Peyer's patch (tissue), 4 donors: Measurements from ENCODE around the gene COL20A1. TPM values are rescaled to one million over a fixed set of nuclear protein-coding genes. Genes with fewer than 3 reads are reported as not detected.
"Not testable (repeated sequence)": the region's sequence is repeated elsewhere in the genome, so short reads cannot be mapped to it uniquely, and the experiment has no call there.

Source experiments
- DNase-seq, 3 donors: peaks; one replicate each; pipeline ENCODE4 v3.0.0-alpha.2; 2017 to 2019
- H3K27ac ChIP-seq, 4 donors: fragments of 200-600 bp; sonication (generic); one replicate each; pipeline ENCODE4 v1.5.1; 2016 to 2019
- H3K27me3 ChIP-seq, 2 donors: fragments of 200-600 bp; sonication (generic); one replicate each; pipeline ENCODE4 v1.5.1; 2019
- H3K36me3 ChIP-seq, 3 donors: fragments of 200-600 bp; sonication (generic); one replicate each; pipeline ENCODE4 v1.5.1; 2016 to 2019
- H3K4me1 ChIP-seq, 4 donors: fragments of 200-600 bp; sonication (generic); one replicate each; pipeline ENCODE4 v1.5.1; 2016 to 2019
- H3K4me3 ChIP-seq, 4 donors: fragments of 200-600 bp; sonication (generic); 1 replicate in 3 of 4; 2 replicates in 1 of 4; pipeline ENCODE4 v1.5.1; 2016 to 2019; ENCODE audit warnings: mild to moderate bottlenecking in 1 of 4
- H3K9me3 ChIP-seq, 4 donors: fragments of 200-600 bp; sonication (generic); one replicate each; pipeline ENCODE4 v1.5.1; 2016 to 2019; ENCODE audit warnings: mild to moderate bottlenecking in 1 of 4
- POLR2A ChIP-seq, 2 donors: fragments of 450-650 bp; IDR thresholded peaks; one replicate each; pipeline ENCODE4 v1.5.1; 2017; ENCODE audit warnings: antibody characterized with exemption in 2 of 2, mild to moderate bottlenecking in 2 of 2, moderate library complexity in 2 of 2
- total RNA-seq, 4 donors: library from RNA; depleted of rRNA; stranded (reverse); fragments of >200 nt; gene quantifications; one replicate each; pipeline ENCODE4 v1.1.0, GENCODE V29; 2016
- TF ChIP-seq, protein P1 (sequence below), 6 experiments: fragments of 450-650 bp in 4 of 6; fragments of 200-600 bp in 2 of 6; sonication (generic) in 1 of 6; IDR thresholded peaks; one replicate each; pipeline ENCODE4 v1.5.1; 2017 to 2019; ENCODE audit warnings: antibody characterized with exemption in 6 of 6, mild to moderate bottlenecking in 3 of 6, moderate library complexity in 1 of 6

COL20A1 gene
- total RNA-seq, 4 donors from 2014 or later, result not detected

DNA sequence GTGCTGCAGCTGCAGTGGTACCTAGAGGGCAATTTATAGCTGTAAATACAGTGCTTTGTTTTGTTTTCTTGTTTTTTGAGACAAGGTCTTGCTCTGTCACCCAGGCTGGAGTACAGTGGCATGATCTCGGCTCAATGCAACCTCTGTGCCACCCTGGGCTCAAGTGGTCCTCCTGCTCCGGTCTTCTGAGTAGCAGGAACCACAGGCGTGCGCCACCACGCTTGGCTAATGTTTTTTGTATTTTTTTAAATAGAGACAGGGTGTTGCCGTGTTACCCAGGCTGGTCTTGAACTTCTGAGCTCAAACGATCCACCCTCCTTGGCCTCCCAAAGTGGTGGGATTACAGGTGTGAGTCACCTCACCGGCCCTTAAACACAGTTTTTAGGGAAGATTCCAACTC, 41.4 kb downstream of the COL20A1 start:
- no peaks in the 10 kb centered on the region for H3K27me3 ChIP-seq
- DNase-seq, result no peak
- no peak overlapping the region for H3K4me3 ChIP-seq
- H3K36me3 ChIP-seq, result no peaks in the 10 kb centered on the region
- no peak for TF ChIP-seq POLR2A (IDR thresholded peaks at IDR 0.05)
- TF ChIP-seq, protein P1, sequence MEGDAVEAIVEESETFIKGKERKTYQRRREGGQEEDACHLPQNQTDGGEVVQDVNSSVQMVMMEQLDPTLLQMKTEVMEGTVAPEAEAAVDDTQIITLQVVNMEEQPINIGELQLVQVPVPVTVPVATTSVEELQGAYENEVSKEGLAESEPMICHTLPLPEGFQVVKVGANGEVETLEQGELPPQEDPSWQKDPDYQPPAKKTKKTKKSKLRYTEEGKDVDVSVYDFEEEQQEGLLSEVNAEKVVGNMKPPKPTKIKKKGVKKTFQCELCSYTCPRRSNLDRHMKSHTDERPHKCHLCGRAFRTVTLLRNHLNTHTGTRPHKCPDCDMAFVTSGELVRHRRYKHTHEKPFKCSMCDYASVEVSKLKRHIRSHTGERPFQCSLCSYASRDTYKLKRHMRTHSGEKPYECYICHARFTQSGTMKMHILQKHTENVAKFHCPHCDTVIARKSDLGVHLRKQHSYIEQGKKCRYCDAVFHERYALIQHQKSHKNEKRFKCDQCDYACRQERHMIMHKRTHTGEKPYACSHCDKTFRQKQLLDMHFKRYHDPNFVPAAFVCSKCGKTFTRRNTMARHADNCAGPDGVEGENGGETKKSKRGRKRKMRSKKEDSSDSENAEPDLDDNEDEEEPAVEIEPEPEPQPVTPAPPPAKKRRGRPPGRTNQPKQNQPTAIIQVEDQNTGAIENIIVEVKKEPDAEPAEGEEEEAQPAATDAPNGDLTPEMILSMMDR (IDR thresholded peaks at IDR 0.05), result no peak
- H3K4me1 ChIP-seq, result no peaks in the 10 kb centered on the region
- peaks cover 0 to 5% (median 0%) of the 10 kb centered on the region in 4 donors for H3K9me3 ChIP-seq
- no peak overlapping the region for H3K27ac ChIP-seq

DNA sequence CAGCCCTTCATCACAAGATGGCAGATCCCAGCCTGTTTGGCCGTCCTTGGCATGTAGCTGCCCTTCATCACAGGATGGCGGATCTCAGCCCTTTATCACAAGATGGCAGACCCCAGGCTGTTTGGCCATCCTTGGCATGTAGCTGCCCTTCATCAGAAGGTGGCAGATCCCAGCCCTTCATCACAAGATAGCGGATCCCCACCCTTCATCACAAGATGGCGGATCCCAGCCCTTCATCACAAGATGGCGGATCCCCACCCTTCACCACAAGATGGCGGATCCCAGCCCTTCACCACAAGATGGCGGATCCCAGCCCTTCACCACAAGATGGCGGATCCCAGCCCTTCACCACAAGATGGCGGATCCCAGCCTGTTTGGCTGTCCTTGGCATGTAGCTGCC, 42.1 kb downstream of the COL20A1 start:
- not testable (repeated sequence) for H3K9me3 ChIP-seq, H3K4me1 ChIP-seq, H3K27ac ChIP-seq, H3K4me3 ChIP-seq, DNase-seq, H3K27me3 ChIP-seq, H3K36me3 ChIP-seq

DNA sequence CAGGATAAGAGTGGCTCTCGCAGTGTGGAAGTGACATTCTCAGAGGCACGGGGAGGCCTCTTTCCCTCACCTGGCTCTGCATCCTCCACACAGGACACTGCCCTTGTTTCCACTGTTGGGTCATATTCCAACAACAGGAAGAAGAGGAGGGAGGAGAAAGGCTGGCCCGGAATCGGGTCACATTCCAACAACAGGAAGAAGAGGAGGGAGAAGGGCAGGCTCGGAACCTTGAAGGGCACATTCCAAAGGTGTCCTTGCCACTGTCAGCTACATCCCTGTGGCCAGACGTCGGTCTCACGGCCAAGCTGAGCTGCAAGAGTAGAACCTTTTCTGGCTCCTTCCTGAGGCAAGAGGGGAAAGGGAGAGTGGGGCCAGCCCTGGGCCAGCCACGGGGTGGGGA, 42.7 kb downstream of the COL20A1 start:
- Histone ChIP-seq H3K27me3 (no peaks in the 10 kb centered on the region), H3K4me1 (no peaks in the 10 kb centered on the region), H3K9me3 (peaks cover 0 to 5% (median 0%) of the 10 kb centered on the region in 4 donors), H3K36me3 (no peaks in the 10 kb centered on the region), H3K4me3 (no peak overlapping the region), H3K27ac (no peak overlapping the region)
- TF ChIP-seq POLR2A (IDR thresholded peaks at IDR 0.05), result no peak
- TF ChIP-seq, protein P1 (IDR thresholded peaks at IDR 0.05), result no peak
- no peak for DNase-seq

DNA sequence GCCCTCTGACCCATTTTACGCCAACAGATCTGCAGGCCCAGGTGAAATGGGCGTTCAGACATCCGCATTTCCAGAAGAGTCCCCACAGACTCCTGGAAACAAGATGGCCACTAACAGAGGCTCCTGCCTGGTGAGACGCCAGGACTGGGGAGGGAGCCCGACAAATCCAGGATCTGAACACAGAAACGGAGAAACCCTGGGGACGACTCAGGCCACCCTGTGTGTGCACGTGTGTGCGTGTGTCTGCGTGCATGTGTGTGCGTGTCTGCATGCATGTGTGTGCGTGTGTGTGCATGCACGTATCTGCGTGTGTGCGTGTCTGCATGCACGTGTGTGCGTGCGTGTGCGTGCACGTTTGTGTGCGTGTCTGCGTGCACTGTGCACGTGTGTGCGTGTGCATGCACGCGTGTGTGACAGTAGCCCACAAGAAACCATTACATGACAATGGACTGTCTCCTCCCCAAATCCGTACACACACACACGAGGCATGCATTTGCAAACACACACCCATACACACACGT, 43.3 kb downstream of the COL20A1 start:
- no peaks in the 10 kb centered on the region for H3K27me3 ChIP-seq
- no peak for DNase-seq
- H3K36me3 ChIP-seq, result no peaks in the 10 kb centered on the region
- H3K9me3 ChIP-seq, result peaks cover 0 to 5% (median 0%) of the 10 kb centered on the region in 4 donors
- H3K4me3 ChIP-seq, result no peak overlapping the region
- H3K4me1 ChIP-seq, result no peaks in the 10 kb centered on the region
- no peak for TF ChIP-seq POLR2A (IDR thresholded peaks at IDR 0.05)
- TF ChIP-seq, protein P1 (IDR thresholded peaks at IDR 0.05), result no peak
- H3K27ac ChIP-seq, result no peak overlapping the region

DNA sequence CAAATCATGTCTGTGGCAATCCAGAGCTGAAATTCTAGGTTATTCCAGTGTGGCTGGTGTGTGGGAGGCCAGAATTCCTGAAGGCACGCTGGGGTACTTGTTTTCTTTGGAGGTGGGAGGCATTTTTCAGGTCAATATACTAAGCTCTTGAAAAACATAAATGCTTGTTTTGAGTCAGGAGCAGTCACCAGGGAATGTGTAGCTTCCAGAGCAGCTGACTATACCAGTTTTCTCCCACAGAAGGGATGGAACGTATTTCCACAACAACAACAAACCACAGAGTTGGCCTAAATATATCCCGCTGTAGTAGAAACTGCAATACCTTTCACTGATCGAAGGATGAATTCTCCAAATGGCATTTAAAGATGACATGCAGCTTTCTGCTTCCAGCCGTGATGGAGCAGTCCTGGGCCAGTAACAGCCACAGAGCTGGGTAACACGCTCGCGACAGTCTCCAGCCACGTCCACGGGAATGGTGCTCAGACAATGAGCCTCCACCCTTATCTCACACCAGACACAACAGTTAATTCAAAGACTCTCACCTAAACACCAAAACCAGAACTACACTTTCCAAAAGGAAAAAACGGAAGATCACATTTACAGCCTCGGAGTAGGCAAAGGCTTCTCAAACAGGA, 44.9 kb downstream of the COL20A1 start:
- Histone ChIP-seq H3K9me3 (no peaks in the 10 kb centered on the region), H3K4me1 (no peaks in the 10 kb centered on the region), H3K36me3 (no peaks in the 10 kb centered on the region), H3K4me3 (no peak overlapping the region), H3K27me3 (no peaks in the 10 kb centered on the region), H3K27ac (no peak overlapping the region)
- DNase-seq, result no peak
- TF ChIP-seq, protein P1 (IDR thresholded peaks at IDR 0.05), result no peak
- TF ChIP-seq POLR2A (IDR thresholded peaks at IDR 0.05), result no peak

DNA sequence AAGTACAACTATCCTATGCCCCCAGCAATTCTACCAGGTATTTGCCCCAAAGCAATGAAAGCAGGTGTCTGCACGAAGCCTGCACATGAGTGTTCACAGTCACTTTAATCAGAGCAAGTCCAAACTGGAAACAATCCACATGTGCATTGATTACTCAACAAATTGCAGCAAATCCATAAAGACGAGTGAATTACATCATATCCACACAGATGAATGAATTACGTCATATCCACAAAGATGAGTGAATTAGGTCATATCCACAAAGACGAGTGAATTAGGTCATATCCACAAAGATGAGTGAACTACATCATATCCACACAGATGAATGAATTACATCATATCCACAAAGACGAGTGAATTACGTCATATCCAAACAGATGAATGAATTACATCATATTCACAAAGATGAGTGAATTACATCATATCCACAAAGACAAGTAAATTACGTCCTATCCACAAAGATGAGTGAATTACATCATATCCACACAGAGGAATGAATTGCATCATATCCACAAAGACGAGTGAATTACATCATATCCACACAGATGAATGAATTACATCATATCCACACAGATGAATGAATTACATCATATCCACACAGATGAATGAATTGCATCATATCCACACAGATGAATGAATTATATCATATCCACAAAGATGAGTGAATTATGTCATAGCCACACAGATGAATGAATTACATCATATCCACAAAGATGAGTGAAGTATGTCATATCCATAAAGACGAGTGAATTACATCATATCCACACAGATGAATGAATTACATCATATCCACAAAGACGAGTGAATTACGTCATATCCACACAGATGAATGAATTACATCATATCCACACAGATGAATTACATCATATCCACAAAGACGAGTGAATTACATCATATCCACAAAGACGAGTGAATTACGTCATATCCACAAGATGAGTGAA, 46.4 kb downstream of the COL20A1 start:
- DNase-seq, H3K36me3 ChIP-seq, H3K27ac ChIP-seq, H3K4me1 ChIP-seq, H3K4me3 ChIP-seq, H3K27me3 ChIP-seq, H3K9me3 ChIP-seq: not testable (repeated sequence)

DNA sequence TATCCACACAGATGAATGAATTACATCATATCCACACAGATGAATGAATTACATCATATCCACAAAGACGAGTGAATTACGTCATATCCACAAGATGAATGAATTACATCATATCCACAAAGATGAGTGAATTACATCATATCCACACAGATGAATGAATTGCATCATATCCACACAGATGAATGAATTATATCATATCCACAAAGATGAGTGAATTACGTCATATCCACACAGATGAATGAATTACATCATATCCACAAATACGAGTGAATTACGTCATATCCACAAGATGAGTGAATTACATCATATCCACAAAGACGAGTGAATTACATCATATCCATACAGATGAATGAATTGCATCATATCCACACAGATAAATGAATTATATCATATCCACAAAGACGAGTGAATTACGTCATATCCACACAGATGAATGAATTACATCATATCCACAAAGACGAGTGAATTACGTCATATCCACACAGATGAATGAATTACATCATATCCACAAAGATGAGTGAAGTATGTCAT, 47.2 kb downstream of the COL20A1 start:
- not testable (repeated sequence) for H3K4me1 ChIP-seq, H3K36me3 ChIP-seq, H3K27ac ChIP-seq, H3K4me3 ChIP-seq, H3K9me3 ChIP-seq, H3K27me3 ChIP-seq, DNase-seq
